Stimulated activated CD4-positive, alpha-beta T cell treated with anti-CD3 and anti-CD28 coated beads, Interleukin-12 subunit alpha, Interleukin-12 subunit beta, amount 100 ng/mL, for 24 hours (primary cell): Measurements from ENCODE around the gene OSGIN1.
A peak's percentile ranks its signal among the peaks of the same experiment; 100 is the strongest.
"Not testable (repeated sequence)": the region's sequence is repeated elsewhere in the genome, so short reads cannot be mapped to it uniquely, and the experiment has no call there.

Experiments
- DNase-seq, 2 experiments: peaks; one replicate each; pipeline ENCODE4 v3.0.0-alpha.2; 2020; ENCODE audit warnings: low read depth in 2 of 2

The OSGIN1 gene

DNA sequence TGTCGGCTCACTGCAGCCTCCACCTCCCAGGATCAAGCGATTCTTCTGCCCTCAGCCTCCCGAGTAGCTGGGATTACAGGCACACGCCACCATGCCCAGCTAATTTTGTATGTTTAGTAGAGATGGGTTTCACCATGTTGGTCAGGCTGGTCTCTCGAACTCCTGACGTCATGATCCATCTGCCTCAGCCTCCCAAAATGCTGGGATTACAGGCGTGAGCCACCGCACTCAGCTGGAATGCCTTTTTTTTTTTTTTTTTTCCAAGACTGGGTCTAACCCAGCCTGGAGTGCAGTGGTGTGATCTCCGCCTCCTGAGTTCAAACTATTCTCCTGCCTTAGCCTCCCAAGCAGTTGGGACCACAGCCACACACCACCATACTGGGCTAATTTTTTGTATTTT is 11.5 kb upstream of the OSGIN1 start:
- not testable (repeated sequence) for DNase-seq

DNA sequence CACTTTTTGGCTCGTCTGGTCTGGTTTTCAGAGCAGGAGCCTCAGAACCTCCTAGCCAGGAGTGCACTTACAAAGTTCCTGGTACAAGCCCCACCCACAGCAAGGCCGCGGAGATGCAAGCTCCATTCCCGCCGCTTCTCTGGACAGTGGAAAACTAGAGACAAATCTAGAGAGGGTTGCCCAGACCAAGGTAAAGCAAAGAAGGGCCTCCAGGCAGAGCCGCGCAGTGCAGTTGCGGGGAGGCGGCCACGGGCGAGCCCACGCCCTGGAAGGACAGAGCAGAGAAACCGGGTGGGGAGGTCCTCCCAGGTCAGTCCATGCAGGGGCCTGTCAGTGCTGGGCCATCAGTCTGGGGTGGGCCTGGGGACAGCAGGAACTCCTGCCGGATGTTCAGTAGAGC is 11.0 kb upstream of the OSGIN1 start:
- DNase-seq: no peak

DNA sequence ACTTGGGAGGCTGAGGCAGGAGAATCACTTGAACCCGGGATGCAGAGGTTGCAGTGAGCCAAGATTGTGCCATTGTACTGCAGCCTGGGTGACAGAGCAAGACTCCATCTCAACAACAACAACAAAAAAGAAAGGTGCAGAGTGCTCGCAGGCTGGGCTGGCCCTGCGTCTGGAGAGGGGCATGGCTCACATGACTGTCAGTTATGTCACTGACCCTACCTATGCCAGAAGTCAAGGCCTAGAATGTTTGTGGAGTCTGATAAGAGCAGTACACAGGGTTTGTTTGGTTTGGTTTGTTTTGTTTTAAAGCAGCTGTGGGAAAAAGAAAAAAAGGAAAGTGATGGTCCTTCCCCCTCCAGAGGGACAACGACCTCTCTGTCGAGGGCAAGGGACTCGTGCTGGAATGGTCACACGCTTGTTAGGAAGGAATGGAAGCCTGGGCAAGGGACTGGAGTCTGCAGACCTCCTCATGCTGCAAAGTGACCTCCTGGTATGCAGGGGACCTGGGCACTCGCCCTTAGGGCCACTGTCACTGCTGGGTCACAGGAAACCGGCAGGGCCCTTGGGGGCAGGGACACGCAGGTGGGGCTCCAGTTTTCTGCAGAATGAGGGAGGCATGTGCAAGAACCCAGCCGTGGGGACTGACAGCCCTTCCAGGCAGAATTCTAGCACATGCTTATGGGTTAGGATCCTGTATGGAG is 10.1 kb upstream of the OSGIN1 start:
- DNase-seq: no peak

DNA sequence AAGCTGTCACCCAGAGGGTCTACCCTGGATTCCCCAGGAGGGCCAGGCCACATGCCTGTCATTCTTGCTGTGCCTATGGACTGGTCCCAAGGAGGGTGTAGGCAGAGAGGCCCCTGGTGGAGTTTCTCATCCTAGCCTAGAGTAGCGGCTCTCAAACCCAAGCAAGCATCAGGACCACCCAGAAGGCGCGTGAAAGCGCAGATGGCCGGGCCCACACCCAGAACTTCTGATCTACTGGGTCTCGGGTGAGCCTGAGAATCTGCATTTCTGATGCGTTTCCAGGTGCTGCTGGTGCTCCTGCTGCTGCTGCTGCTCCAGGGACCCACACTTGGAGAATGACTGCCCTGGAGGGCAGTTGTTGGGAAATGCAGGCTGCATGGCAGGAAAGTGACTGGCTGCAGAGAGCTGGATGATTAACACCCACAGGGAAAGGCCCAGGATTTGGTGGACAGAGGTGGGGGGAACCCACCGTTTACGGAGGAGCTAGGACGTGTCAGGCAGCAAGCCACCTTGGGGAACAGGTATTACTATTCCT is 9.5 kb upstream of the OSGIN1 start:
- no peak for DNase-seq

DNA sequence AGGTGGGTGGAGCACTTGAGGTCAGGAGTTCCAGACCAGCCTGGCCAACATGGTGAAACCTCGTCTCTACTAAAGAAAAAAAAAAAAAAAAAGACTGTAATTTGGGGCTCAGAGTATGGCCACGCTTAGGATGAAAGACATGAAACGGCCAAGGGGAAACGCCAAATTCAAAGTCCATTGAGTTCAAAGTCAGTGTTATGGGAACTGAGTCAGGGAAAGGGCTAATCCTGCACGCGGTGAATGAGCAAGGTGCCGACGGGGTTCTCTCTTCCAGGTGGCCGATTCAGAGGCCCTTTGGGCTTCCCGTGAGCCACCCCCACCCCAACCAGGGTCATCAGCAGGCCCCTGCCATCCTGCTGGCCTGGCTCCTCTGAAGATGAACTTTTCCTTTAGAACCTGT is 7.5 kb upstream of the OSGIN1 start:
- no peak for DNase-seq

DNA sequence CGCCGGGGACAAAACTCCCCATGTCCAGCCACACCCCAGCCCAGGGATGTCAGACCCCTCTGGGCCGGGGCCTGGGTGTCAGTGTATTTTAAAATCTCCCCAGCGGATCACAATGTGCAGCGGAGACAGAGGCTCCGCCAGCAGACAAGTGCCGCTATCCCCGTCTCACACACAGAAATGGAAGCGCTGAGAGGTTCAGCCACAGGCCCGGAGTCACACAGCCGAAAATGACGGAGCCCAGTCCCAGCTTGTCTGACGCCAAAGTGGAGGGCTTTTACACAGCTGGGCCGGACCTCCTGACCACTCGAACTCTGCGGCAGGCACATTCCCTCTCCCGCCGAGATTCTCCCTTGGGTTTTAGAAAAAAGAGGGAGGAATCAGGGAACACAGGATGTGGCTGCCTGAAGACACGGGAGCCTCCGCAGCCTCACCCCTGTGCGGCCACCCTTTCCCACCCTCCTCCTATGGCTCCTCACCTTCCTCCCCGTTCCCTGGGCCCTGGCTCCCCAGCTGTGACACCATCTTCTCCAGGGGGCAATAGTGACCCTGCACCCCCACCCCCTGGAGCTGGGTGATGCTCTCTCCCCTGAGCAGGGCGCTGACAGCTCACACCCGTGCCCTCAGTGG is 6.8 kb upstream of the OSGIN1 start:
- no peak for DNase-seq

DNA sequence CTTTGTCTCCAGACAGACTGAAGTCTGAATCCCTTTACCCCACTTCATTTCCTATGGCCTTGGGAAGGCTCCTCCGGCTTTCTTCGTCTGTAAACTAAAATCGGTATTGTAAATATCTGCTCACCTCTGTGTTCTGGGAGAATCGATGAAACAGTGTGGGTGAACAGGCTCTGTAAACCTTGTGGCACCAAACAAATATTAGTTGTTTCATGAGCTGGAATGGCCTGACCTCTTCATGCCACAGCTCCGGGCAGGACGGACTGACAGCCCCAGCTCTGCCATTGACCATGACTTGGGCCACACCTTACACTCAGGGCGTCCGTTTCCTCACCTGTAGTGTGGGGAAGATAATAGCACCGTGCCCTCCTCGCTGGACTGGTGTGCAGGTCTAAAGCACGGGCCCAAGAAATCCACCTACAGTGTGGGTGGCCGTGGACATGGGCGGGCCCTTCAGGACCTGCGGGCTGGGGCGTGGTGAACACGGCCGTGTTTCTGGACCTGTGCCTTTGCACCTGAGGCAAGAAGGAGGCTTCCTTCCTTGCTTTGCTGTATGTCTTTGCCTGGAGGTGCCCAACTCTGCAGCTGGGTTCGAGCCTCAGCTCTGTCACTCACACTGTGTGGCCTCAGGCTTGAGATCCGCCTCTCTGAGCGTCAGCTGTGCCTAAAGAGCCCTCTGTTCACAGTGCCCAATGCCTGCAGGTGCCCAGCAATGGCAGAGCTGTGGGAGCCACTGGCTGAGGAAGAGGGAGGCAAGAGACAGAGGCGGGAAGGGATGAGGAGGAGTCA is 6.1 kb upstream of the OSGIN1 start:
- DNase-seq: no peak

DNA sequence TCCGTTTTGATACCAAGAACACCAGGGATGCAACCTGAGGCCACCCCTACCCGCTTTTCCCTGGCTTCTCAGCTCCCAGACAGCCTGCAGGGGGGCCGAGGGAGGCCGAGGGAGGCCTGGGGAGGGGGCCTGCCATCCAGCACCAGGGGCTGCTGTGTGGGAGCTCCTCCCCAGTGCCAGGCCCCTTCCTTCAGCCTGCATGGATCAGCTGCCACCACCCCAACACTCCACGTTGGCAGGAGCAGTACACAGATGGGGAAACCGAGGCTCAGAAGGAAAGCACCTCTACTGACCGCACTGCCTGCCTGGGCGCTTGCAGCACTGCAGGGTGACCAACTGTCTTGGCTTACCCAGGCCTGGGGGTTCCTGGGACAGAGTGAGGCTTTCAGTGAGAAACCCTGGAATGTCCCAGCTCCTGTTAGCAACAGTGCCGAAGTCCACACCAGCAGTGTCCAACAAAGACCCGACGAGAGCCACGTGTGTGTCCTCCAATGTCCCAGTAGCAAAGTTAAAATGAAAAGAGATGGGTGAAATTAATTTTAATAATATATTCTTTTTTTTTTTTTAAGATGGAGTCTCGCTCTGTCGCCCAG is 5.3 kb upstream of the OSGIN1 start:
- DNase-seq: no peak

DNA sequence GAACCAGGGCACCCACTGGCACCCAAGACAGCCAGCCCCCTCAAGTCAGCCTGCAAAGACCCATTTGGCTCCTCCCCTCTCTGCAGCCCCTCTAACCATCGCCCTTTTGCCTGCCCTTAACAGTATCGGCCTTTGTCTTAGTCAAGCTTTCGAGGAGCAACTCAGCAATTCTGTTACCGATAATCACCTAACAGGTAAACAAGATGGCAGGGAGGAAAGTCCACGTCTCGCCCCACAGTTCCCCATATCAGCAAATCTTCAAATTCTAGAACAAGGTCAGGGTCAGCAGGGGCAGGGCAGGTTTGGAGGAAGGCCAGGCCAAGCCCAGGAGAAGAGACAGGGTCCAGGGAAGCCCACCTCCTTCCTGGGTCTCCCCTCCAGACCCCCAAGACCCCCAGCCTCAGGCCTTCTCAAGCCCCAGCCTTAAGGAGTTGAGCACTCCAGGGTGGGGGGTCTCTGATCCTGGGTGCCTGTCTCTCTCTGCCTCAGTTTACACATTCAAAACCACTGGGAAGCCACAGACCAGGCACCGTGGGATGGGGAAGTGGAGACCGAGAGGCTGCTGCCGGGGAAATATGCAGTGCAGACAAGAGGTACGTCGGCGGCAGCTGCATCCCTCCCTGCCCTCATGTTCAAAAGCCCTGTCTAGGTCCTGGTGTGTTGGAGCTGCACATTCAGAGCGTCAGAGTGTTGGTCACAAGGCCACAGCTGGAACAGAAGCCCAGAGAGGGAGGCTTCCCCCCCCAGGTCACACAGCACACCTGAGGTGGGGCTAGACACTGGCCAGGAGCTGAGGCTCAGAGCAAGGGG is 3.9 kb upstream of the OSGIN1 start:
- no peak for DNase-seq

DNA sequence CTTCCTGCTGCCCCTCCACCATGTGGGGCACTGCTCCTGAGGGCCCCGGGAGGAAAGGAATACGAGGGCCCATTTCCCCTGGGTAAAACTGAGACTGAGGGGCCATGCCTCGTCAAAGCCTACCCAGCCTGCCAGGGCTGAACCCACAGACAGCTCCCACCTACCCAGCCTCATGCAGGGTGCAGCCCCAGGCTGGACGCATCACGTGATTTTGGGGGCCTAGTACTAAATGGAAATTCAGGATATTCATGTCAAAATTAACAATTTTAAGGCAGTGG is 3.4 kb upstream of the OSGIN1 start:
- DNase-seq: no peak

DNA sequence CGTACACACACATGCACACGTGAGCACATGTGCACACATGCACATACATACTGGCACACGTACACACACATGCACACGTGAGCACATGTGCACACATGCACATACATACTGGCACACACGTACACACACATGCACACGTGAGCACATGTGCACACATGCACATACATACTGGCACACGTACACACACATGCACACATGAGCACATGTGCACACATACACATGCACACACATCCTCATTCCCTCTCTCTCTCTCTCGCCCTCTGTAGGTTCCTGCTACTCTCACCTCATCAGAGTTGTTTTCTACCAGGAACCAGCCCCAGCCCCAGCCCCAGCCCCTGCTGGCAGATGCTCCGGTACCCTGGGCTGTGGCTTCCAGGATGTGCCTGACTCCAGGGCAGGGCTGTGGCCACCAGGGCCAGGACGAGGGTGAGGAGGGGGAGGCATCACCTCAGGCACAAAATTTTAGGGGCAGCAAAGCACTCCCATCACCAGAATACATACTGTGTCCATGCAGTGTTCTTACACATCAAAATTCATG is 2.1 kb upstream of the OSGIN1 start:
- DNase-seq: not testable (repeated sequence)

DNA sequence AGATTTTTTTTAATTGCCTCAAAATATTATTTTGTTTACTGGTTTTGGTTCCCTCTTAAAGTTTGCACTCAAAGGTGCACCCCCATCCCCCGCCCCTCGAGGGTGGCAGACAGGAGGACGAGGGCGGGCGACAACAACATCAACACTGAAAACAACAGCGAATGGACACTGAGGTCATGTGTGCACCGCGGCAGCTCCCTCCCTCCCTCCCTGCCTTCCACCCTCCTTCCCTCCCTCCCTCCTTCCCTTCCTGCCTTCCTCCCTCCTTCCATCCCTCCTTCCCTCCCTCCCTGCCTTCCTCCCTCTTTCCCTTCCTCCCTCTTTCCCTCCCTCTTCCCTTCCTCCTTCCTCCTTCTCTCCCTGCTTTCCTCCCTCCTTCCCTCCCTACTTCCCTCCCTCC is 1.5 kb upstream of the OSGIN1 start:
- DNase-seq: no peak

DNA sequence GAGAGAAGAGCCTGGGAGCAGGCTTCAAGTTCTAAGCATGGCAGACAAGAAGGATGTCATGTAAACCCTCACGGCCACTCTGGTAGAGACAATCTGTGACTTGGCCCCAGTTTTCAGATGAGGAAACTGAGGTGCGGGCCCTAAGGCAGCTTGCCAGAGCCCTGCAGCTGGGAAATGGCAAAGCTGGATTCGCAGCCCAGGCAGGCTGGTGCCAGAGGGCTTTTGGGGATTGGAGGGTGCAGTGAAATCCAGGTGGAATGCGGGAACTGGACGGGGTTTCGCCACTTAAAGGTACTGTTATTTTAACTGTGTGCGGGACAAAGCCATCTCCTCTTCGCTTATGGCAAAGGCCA is 477 bp upstream of the OSGIN1 start:
- DNase-seq: no peak

DNA sequence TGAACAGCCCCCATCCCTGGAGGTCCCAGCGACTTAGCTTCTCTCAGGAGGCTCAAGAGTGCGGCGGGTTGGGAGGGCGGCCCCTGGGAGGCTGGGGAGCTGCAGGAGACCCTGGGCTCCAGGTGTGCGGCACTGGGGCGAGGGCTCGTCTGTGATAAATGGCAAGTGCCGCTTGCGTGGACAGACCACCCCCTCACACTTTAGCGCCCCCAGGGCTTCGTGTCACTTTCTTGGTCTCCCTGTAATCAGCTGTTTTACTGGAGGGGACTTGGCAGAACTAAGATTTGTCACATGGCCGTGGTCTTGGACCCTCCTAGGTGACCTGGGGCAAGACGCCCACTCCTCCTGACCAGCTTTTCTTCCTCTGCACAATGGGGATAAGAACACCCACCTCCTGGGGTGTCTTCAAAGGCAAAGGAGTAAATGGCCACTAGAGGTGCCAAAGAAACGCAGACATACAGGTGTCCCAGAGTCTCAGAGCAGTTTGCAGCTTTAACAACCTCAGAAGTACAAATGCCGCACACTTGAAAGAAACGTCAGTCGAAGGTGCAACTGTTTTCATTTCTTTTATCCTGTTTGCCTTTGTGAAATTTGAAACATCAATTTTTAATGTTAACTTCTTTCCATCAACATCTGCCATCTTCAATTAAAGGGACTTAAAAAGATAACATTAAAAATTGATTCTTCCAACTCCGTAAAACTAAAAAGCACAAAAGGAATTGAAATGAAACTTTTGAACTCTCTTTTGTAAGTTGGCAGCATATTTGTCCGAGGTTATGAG is 946 bp downstream of the OSGIN1 start:
- no peak for DNase-seq

DNA sequence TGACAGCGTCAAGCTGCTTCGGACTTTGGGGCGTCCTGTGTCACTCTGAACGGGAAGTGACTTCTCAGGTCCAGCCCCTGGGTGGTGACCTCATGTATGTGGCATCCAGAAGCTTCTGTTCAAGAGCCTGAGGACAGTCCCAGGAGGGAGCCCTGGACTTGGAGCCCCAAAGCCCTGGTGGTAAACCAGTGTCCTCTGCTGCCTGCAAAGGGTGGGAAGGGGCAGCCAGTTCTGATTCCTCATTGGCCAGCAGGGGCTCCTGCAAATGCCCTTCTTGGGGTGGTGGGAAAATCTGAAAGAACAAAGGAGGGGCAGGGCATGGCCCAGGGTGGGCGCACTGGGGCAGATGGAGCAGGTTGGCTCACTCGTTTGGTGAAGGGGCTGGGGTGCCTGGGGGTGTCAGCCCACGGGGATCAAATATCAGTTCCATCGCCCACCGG is 1.6 kb downstream of the OSGIN1 start:
- DNase-seq: no peak

DNA sequence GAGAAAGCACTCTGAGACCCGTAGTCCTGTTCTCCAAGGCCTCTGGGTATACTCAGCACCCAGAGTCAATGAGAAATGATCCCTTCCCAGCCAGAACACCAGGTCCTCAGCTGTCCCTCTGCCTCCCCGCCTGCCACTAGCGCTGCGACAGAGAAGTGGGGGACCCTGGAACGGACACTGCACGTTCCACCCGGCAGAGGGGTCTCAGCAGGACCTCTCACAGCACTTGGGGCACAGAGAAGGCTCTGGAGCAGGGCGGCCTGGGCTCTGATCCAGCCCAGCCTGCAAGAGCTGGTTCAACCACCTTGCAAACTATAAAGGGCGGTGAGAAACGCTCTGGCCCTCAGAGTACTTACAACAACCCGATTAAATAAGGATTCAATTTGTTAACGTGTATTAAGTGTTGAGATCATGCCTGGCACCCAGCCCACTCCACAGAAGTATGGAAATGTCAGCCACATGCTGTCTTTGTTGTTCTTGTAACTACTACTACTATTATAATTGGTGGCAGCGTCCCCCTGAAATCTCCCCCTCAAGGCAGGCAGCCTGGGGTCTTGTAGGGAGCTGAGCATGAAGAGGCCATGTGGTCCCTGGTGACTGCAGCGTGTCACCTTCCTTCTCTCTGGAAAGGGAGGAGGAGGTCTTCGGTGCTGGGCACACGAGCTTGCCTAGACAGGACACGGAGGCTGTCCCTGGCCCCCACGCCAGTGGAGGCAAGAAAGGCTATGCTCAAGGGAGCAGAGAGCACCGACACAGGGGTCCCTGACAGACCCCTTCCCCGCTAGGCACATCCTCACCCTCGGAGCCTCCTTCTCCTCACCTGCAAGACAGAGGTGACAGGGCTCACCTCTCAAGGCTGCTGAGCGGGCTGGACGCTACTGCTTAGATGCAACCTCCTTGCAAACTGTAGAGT is 2.4 kb downstream of the OSGIN1 start:
- DNase-seq: no peak

DNA sequence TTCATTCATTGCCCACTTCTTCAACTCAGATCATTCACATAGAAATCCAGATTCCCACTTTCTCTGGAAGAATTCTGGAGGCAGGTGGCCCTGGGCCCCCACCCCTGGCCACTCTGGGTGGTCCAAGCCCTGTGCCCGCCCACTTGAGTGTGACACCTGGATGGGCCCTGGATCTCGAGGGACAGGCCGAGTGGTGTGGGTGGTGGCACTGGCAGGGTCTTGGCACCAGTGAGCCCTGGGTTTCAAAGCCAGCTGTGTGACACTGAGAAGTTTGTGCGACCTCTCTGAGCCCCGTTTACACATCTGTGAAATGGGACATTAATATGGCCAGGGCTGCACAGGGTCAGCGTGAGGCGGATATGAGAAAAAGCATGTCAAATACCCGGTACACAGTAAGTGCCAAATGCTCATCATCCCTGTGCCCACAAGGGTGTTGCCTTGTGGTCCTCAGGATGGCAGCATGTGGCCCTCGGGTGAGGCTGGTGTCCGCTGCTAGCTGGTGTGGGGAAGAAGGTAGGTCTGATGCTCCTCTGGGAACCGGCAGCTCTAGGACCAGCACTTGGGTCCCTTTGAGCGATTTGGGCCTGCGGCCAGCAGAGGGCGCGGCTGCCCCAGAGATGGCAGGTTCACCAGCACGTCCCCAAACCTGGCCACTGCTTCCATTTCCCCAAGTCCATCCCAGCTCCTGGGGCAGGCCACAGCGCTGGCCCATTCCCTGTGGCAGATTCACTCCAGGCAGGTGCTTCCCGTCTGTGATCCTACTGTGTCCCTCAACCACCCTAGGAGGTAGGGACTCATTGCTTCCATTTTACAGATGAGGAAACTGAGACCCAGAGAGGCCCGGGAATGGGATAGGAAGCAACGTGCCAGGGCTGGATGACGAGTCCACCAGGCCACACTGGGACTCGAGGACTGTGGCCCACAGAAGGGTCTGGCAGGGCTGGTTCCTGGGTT is 3.6 kb downstream of the OSGIN1 start:
- peak; percentile 50 to 77 for DNase-seq

DNA sequence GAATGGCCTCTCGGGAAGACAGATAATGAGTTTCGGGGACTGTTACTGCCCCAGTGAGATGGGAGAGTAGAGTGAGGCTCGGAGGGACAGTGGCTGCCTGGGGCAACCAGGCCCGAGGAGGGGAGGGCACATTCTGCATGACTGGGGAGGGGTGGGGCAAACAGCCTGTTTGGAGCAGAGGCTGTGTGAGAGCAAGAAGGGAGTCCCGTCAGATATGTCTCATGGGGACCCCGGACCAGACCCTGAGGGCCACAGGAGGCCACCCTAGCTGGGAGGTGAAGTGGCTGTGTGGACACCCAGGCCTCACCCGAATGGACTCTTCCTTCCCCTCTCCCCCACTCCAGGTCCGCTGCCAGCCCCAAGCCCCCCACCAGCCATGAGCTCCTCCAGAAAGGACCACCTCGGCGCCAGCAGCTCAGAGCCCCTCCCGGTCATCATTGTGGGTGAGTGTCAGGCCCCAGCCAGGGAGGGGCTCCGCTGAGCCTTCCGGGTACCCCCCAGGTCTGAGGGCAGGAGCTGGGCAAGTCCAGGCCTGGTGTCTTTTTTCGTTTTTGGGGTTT is 4.3 kb downstream of the OSGIN1 start:
- no peak for DNase-seq
